ENCODE data around the gene ACOX1. TPM values are rescaled to one million over a fixed set of nuclear protein-coding genes. Genes with fewer than 3 reads are reported as not detected.

The ACOX1 gene
- total and polyA plus RNA-seq, 2 of the 13 experiments (the other 11 are each of a cell fraction or from before 2014, with no cell fraction given): 86.4 to 120 TPM

GRCh38 chr17:75896415-75897159 is 82.4 kb downstream of the ACOX1 start, which contains the start of gene TRIM65 (continued):
- TF ChIP-seq TAF1 (CRISPR knock-in tag; IDR thresholded peaks at IDR 0.05) (peak; percentile 81), NFATC3 (CRISPR knock-in tag; IDR thresholded peaks at IDR 0.05) (no peak), NFYC (CRISPR knock-in tag; IDR thresholded peaks at IDR 0.05) (no peak; the same call in 1 of the 2 replicates), ZKSCAN8 (CRISPR knock-in tag; IDR thresholded peaks at IDR 0.05; ENCODE audit: borderline replicate concordance) (no peak), MED13 (CRISPR knock-in tag; IDR thresholded peaks at IDR 0.05) (peak; percentile 73; the same call in 1 of the 2 replicates), RFX1 (IDR thresholded peaks at IDR 0.05) (no peak), DNMT1 (CRISPR knock-in tag; IDR thresholded peaks at IDR 0.05) (peak; percentile 51), POLR2AphosphoS5 (IDR thresholded peaks at IDR 0.05; ENCODE audit: low read depth, low read length) (peak; percentile 84), ZNF607 (CRISPR knock-in tag; IDR thresholded peaks at IDR 0.05; ENCODE audit: borderline replicate concordance) (peak; percentile 22), ZFP41 (CRISPR knock-in tag; IDR thresholded peaks at IDR 0.05; ENCODE audit: borderline replicate concordance) (0 out of 2 replicates have a peak, but pooled peaks have one; percentile 15), HOXD1 (CRISPR knock-in tag; IDR thresholded peaks at IDR 0.05) (no peak), FOXA1 (IDR thresholded peaks at IDR 0.05) (no peak), FOXA1 (CRISPR knock-in tag; IDR thresholded peaks at IDR 0.05) (0 out of 2 replicates have a peak, but pooled peaks have one; percentile 7), GABPB1 (CRISPR knock-in tag; IDR thresholded peaks at IDR 0.05) (peak; percentile 72), ZNF263 (CRISPR knock-in tag; IDR thresholded peaks at IDR 0.05) (0 out of 2 replicates have a peak, but pooled peaks have one; percentile 36), POGZ (CRISPR knock-in tag; IDR thresholded peaks at IDR 0.05) (no peak), ZFP1 (CRISPR knock-in tag; IDR thresholded peaks at IDR 0.05) (no peak), HMG20A (CRISPR knock-in tag; IDR thresholded peaks at IDR 0.05; ENCODE audit: borderline replicate concordance) (no peak), HNF4G (IDR thresholded peaks at IDR 0.05; ENCODE audit: borderline replicate concordance, low read depth, low read length) (no peak), HNF4G (CRISPR knock-in tag; IDR thresholded peaks at IDR 0.05; ENCODE audit: borderline replicate concordance, low read depth) (peak; percentile 60; the same call in 1 of the 2 replicates), GTF3A (CRISPR knock-in tag; conservative IDR thresholded peaks at IDR 0.05) (0 out of 2 replicates have a peak, but pooled peaks have one; percentile 37), ZBTB39 (CRISPR knock-in tag; IDR thresholded peaks at IDR 0.05) (no peak), ZNF619 (CRISPR knock-in tag; IDR thresholded peaks at IDR 0.05) (no peak), ZNF496 (CRISPR knock-in tag; IDR thresholded peaks at IDR 0.05; ENCODE audit: insufficient replicate concordance) (no peak), HOXA3 (CRISPR knock-in tag; IDR thresholded peaks at IDR 0.05) (peak; percentile 84), JDP2 (CRISPR knock-in tag; IDR thresholded peaks at IDR 0.05; ENCODE audit: borderline replicate concordance) (no peak), STAT6 (CRISPR knock-in tag; IDR thresholded peaks at IDR 0.05; ENCODE audit: borderline replicate concordance) (no peak), FOXK2 (IDR thresholded peaks at IDR 0.05) (no peak), KAT2B (IDR thresholded peaks at IDR 0.05; ENCODE audit: borderline replicate concordance, low read depth, low read length) (no peak)
